HEK293T (cell line): ENCODE results near the gene ACSF2.

Experiments used
- ARNT ChIP-seq: fragments of 450-650 bp; IDR thresholded peaks from 2 replicates; pipeline ENCODE4 v1.6.1; 2017; ENCODE audit warnings: mild to moderate bottlenecking
- BHLHE40 ChIP-seq: fragments of 450-650 bp; IDR thresholded peaks from 2 replicates; pipeline ENCODE4 v1.6.1; 2016; ENCODE audit warnings: mild to moderate bottlenecking, moderate library complexity, borderline replicate concordance
- CTBP1 ChIP-seq: fragments of 450-650 bp; IDR thresholded peaks from 2 replicates; pipeline ENCODE4 v1.6.1; 2016; ENCODE audit warnings: borderline replicate concordance
- ELF4 ChIP-seq: fragments of 450-650 bp; IDR thresholded peaks from 2 replicates; pipeline ENCODE4 v1.6.1; 2017; ENCODE audit warnings: antibody characterized with exemption
- FOXK2 ChIP-seq: fragments of 450-650 bp; IDR thresholded peaks from 2 replicates; pipeline ENCODE4 v1.6.1; 2016; ENCODE audit warnings: mild to moderate bottlenecking
- FOXM1 ChIP-seq: fragments of 450-650 bp; IDR thresholded peaks from 2 replicates; pipeline ENCODE4 v1.6.1; 2017; ENCODE audit warnings: mild to moderate bottlenecking, borderline replicate concordance
- HDGF ChIP-seq: fragments of 450-650 bp; IDR thresholded peaks from 2 replicates; pipeline ENCODE4 v1.6.1; 2017; ENCODE audit warnings: antibody characterized with exemption, borderline replicate concordance
- L3MBTL2 ChIP-seq: fragments of 450-650 bp; conservative IDR thresholded peaks from 2 replicates; pipeline ENCODE4 v1.6.1; 2016; ENCODE audit warnings: mild to moderate bottlenecking
- NFRKB ChIP-seq: fragments of 450-650 bp; IDR thresholded peaks from 2 replicates; pipeline ENCODE4 v1.6.1; 2016; ENCODE audit warnings: mild to moderate bottlenecking, moderate library complexity
- SP1 ChIP-seq: fragments of 450-650 bp; IDR thresholded peaks from 2 replicates; pipeline ENCODE4 v1.6.1; 2017
- SUZ12 ChIP-seq: fragments of 450-650 bp; IDR thresholded peaks from 2 replicates; pipeline ENCODE4 v1.6.1; 2016; ENCODE audit warnings: mild to moderate bottlenecking
- TARDBP ChIP-seq: fragments of 450-650 bp; IDR thresholded peaks from 2 replicates; pipeline ENCODE4 v1.6.1; 2016
- ZNF384 ChIP-seq: fragments of 450-650 bp; IDR thresholded peaks from 2 replicates; pipeline ENCODE4 v1.6.1; 2016
- TF ChIP-seq, protein P1 (sequence below): fragments of 450-650 bp; IDR thresholded peaks from 2 replicates; pipeline ENCODE4 v1.6.1; 2016

DNA sequence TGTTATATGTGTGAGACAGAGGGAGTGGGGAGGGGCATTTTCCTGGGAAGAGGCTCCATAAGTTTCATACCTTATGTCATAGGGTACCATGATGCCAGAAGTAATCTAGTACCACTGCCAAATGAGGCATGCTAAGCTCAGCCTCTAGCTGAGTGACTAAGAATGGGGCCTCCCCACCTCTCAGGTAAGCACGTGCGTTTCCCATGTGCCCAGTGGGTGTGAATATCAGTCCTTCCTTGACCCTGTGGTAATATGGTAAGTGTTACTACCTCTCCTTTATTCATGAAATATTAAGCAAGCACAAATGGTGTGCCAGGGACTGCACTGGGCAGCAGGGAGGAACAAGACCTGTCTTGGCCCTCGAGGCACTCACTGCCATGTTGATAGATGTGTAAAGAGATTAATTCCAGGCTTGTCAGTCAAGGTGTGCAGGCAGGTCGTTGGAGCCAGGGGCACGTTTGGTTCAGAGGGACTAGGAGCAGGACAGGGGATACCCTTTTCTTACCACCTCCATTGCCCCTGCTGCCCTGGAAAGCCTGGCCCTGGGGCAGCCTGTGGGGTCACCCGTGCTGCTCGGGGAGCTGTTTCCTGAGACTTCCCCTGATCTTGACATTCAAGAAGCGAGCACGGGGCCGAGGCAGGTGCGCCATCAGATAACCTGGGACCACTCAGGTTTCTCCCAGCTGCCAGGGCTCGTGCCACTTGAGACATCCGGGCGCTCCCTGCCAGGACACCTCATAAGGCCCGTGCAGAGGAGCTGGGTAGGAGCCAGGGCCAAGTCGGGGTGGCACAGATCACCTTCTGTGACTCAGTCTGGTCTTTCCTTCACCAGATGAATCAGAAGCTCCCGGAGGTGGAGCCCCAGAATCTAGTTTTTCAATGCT, 61.4 kb downstream of the ACSF2 start:
- TF ChIP-seq SP1 (no peak), SUZ12 (no peak), BHLHE40 (no peak), TARDBP (no peak), FOXM1 (no peak), ARNT (no peak), ZNF384 (no peak), L3MBTL2 (no peak), FOXK2 (no peak), ELF4 (no peak), CTBP1 (no peak), NFRKB (no peak), HDGF (no peak)
- TF ChIP-seq, protein P1, sequence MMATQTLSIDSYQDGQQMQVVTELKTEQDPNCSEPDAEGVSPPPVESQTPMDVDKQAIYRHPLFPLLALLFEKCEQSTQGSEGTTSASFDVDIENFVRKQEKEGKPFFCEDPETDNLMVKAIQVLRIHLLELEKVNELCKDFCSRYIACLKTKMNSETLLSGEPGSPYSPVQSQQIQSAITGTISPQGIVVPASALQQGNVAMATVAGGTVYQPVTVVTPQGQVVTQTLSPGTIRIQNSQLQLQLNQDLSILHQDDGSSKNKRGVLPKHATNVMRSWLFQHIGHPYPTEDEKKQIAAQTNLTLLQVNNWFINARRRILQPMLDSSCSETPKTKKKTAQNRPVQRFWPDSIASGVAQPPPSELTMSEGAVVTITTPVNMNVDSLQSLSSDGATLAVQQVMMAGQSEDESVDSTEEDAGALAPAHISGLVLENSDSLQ = no peak
